ENCODE data around the gene HOXA4. TPM values are rescaled to one million over a fixed set of nuclear protein-coding genes. Genes with fewer than 3 reads are reported as not detected.
A peak's percentile ranks its signal among the peaks of the same experiment; 100 is the strongest.

The HOXA4 gene
- total RNA-seq, 1 donor from 2014 or later, result 0.31 TPM

DNA sequence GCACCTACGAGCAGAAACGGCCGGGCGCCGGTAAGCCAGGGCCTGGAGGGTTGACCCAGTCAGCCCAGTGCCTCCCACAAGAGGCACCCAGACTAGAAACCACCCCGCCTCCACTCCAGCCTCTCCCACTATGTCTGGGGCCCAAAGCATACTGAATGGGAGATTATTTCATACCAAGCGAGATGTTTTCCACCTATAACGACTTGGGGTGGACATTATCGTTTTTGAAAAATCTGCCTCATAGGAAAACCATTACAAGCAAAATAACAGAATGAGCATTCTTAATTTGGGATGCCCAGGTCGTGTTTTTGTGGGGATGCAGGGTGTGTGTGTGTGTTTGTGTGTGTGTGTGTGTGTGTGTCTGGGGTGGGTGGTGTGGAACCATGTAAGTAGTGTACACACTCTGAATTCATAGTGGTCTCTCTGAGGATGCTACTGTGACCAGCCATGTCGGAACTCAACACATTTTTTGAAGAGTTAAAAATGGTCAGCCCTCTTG lies 15.4 kb upstream of the HOXA4 start:
- H3K36me3 Mint-ChIP-seq (ENCODE audit: low read depth, unreplicated experiment), result peaks cover 8% of the 10 kb centered on the region
- TF ChIP-seq, protein P1, sequence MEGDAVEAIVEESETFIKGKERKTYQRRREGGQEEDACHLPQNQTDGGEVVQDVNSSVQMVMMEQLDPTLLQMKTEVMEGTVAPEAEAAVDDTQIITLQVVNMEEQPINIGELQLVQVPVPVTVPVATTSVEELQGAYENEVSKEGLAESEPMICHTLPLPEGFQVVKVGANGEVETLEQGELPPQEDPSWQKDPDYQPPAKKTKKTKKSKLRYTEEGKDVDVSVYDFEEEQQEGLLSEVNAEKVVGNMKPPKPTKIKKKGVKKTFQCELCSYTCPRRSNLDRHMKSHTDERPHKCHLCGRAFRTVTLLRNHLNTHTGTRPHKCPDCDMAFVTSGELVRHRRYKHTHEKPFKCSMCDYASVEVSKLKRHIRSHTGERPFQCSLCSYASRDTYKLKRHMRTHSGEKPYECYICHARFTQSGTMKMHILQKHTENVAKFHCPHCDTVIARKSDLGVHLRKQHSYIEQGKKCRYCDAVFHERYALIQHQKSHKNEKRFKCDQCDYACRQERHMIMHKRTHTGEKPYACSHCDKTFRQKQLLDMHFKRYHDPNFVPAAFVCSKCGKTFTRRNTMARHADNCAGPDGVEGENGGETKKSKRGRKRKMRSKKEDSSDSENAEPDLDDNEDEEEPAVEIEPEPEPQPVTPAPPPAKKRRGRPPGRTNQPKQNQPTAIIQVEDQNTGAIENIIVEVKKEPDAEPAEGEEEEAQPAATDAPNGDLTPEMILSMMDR (IDR thresholded peaks at IDR 0.05; ENCODE audit: unreplicated experiment), result no peak
- H3K27me3 Mint-ChIP-seq (ENCODE audit: unreplicated experiment), result peaks cover 46% of the 10 kb centered on the region
- no peaks in the 10 kb centered on the region for H3K9me3 Mint-ChIP-seq (ENCODE audit: unreplicated experiment)
- no peak overlapping the region for H3K27ac Mint-ChIP-seq (ENCODE audit: unreplicated experiment)
- peaks cover 24% of the 10 kb centered on the region for H3K4me1 Mint-ChIP-seq (ENCODE audit: unreplicated experiment)
- DNase-seq (ENCODE audit: low spot score), result no peak
- peak overlapping the region; percentile 58 for H3K4me3 Mint-ChIP-seq (ENCODE audit: unreplicated experiment)

DNA sequence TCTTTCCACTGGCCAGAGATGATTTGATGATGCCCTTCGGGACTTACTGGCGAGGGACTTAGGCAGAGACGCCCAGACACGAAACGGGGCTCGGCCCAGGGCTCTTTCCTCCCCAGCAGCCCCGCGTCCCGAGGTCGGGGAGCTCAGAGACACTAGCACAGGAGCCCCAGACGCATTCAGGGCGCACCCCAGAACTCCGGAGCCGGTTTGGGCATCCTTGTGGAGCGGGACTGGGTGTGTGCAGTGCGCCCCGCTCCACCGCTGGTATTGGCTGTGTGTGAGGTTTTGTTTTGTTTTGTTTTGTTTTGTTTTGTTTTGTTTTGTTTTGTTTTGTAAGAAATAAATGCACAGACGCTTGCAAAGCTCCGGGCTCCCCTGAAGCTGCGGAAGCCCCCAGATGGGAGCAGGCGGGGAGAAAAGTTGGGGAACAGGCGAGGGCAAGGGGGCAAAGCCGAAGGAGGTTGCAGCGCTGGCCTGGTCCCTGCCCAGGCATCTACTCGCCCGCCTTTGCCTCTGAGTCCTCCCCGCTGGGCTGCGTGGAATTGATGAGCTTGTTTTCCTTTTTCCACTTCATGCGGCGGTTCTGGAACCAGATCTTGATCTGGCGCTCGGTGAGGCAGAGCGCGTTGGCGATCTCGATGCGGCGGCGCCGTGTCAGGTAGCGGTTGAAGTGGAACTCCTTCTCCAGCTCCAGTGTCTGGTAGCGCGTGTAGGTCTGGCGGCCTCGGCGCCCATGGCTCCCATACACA lies 14.8 kb upstream of the HOXA4 start:
- peaks cover 8% of the 10 kb centered on the region for H3K36me3 Mint-ChIP-seq (ENCODE audit: low read depth, unreplicated experiment)
- H3K4me3 Mint-ChIP-seq (ENCODE audit: unreplicated experiment), result peak overlapping the region; percentile 37
- no peak for DNase-seq (ENCODE audit: low spot score)
- TF ChIP-seq, protein P1 (IDR thresholded peaks at IDR 0.05; ENCODE audit: unreplicated experiment), result no peak
- peaks cover 44% of the 10 kb centered on the region for H3K27me3 Mint-ChIP-seq (ENCODE audit: unreplicated experiment)
- peaks cover 23% of the 10 kb centered on the region for H3K4me1 Mint-ChIP-seq (ENCODE audit: unreplicated experiment)
- H3K9me3 Mint-ChIP-seq (ENCODE audit: unreplicated experiment), result no peaks in the 10 kb centered on the region
- H3K27ac Mint-ChIP-seq (ENCODE audit: unreplicated experiment), result no peak overlapping the region

DNA sequence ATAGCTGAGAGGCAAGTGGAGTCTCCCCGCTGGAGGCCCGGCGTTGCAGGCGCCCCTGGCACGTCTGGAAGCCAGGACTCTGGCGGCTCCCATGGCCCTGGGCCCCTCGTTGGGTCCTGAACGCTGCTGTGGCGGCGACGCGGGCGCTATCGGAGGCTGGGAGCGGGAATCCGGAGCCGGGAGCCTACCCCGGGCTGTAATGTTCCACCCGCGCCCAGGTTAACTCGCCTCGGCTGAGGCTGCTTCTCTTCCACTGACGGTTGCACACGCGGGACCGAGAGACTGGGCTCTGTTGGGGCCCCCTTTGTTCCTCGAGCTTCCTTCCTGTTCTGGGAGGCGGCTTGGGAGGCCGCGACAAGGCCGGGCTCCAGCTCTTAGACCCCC lies 14.2 kb upstream of the HOXA4 start:
- no peaks in the 10 kb centered on the region for H3K9me3 Mint-ChIP-seq (ENCODE audit: unreplicated experiment)
- peaks cover 41% of the 10 kb centered on the region for H3K27me3 Mint-ChIP-seq (ENCODE audit: unreplicated experiment)
- peaks cover 24% of the 10 kb centered on the region for H3K4me1 Mint-ChIP-seq (ENCODE audit: unreplicated experiment)
- peak overlapping the region; percentile 37 for H3K4me3 Mint-ChIP-seq (ENCODE audit: unreplicated experiment)
- DNase-seq (ENCODE audit: low spot score), result no peak
- TF ChIP-seq, protein P1 (IDR thresholded peaks at IDR 0.05; ENCODE audit: unreplicated experiment), result no peak
- H3K36me3 Mint-ChIP-seq (ENCODE audit: low read depth, unreplicated experiment), result peaks cover 8% of the 10 kb centered on the region
- H3K27ac Mint-ChIP-seq (ENCODE audit: unreplicated experiment), result no peak overlapping the region

DNA sequence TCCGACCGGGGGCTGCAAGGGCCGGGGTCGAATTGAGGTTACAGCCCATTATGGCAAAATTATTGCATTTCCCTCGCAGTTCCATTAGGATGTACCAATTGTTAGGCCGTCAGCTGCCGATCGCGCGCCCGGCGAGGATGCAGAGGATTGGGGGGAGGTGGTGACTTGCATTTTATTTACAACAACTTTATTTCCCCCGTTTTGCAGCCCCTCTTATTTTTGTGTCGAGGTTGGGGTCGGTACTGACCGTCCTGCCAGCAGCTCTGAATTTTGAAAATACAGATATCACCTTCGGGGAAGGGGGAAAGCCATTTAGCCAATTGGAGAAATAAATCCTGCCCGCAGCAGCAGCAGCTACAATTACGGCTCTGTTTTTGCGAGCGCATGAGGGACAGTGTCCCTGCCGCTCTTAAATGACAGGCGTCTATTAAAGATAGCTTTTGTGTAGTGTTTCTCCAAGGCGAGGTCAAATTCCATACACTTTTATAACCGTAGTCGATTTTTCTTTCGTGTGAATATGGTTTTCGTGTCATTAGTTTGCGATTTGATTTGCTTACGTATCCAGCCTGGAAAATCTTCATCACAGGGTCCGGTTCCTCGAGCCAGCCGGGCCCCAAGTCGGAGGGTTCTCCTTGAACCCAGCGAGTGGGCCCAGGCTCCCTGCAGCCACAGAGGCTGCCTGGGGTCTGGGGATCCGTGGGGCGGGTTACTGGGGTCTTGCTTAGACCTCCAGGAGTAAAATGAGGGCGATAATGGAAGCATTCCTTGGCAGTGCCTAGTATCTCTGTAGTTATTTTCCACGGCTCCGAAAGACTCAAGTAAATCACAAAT lies 13.6 kb upstream of the HOXA4 start:
- H3K4me1 Mint-ChIP-seq (ENCODE audit: unreplicated experiment), result peaks cover 25% of the 10 kb centered on the region

More for the DNA sequence above, 13.6 kb upstream of the HOXA4 start:
- H3K9me3 Mint-ChIP-seq (ENCODE audit: unreplicated experiment), result no peaks in the 10 kb centered on the region
- TF ChIP-seq, protein P1 (IDR thresholded peaks at IDR 0.05; ENCODE audit: unreplicated experiment), result no peak
- H3K4me3 Mint-ChIP-seq (ENCODE audit: unreplicated experiment), result no peak overlapping the region
- peaks cover 8% of the 10 kb centered on the region for H3K36me3 Mint-ChIP-seq (ENCODE audit: low read depth, unreplicated experiment)
- no peak overlapping the region for H3K27ac Mint-ChIP-seq (ENCODE audit: unreplicated experiment)
- H3K27me3 Mint-ChIP-seq (ENCODE audit: unreplicated experiment), result peaks cover 42% of the 10 kb centered on the region
- no peak for DNase-seq (ENCODE audit: low spot score)
